NCI-H1092 treated with DMSO at 0.1 percent for 48 hours (cell line): ENCODE data around the gene ERGIC1.

ENCODE experiments used
- DNase-seq: peaks from one replicate; lab custom pipeline; 2025; lab: John Stamatoyannopoulos, UW

ERGIC1 gene

GRCh38 chr5:172866802-172867748 lies 33.0 kb downstream of the ERGIC1 start:
- no peak for DNase-seq

- no peak for DNase-seq
These were observed 33.8 kb downstream of the ERGIC1 start for GRCh38 chr5:172867761-172868435.

- DNase-seq = no peak
These were observed 34.4 kb downstream of the ERGIC1 start for GRCh38 chr5:172868436-172868923.

GRCh38 chr5:172868924-172869591 lies 35.0 kb downstream of the ERGIC1 start:
- no peak for DNase-seq

- no peak for DNase-seq
These were observed 35.6 kb downstream of the ERGIC1 start for GRCh38 chr5:172869691-172870090.

GRCh38 chr5:172870291-172870714 lies 36.3 kb downstream of the ERGIC1 start:
- no peak for DNase-seq

- DNase-seq = no peak
These were observed 36.8 kb downstream of the ERGIC1 start for GRCh38 chr5:172870715-172871461.

- DNase-seq = no peak
These were observed 37.5 kb downstream of the ERGIC1 start for GRCh38 chr5:172871536-172871935.

GRCh38 chr5:172871982-172872381 lies 37.9 kb downstream of the ERGIC1 start:
- no peak for DNase-seq

GRCh38 chr5:172872997-172873491 lies 39.0 kb downstream of the ERGIC1 start:
- DNase-seq = no peak

GRCh38 chr5:172873513-172873912 lies 39.5 kb downstream of the ERGIC1 start:
- DNase-seq = no peak

- DNase-seq = no peak
These were observed 40.8 kb downstream of the ERGIC1 start for GRCh38 chr5:172874647-172875504.

- DNase-seq = no peak
These were observed 41.6 kb downstream of the ERGIC1 start for GRCh38 chr5:172875505-172876279.

GRCh38 chr5:172876578-172876977 lies 42.5 kb downstream of the ERGIC1 start:
- DNase-seq = no peak

GRCh38 chr5:172877466-172878260 lies 43.6 kb downstream of the ERGIC1 start:
- DNase-seq = no peak

- no peak for DNase-seq
These were observed 44.5 kb downstream of the ERGIC1 start for GRCh38 chr5:172878585-172878932.

- DNase-seq = no peak
These were observed 45.1 kb downstream of the ERGIC1 start for GRCh38 chr5:172878933-172879752.
